Smooth muscle cell (in vitro differentiated cells): ENCODE measurements around the gene RFT1. TPM values are rescaled to one million over a fixed set of nuclear protein-coding genes. Genes with fewer than 3 reads are reported as not detected.

ENCODE experiments used
- DNase-seq: peaks from one replicate; lab custom pipeline; 2025; ENCODE audit not compliant: unreplicated experiment; lab: John Stamatoyannopoulos, UW
- H2AFZ ChIP-seq: fragments of 200-600 bp; sonication (generic); 2 replicates; pipeline ENCODE4 v1.6.0; 2016; ENCODE audit warnings: antibody characterized with exemption, low read depth, mild to moderate bottlenecking
- H3F3A ChIP-seq: fragments of 200-600 bp; sonication (generic); 2 replicates; pipeline ENCODE4 v1.6.0; 2017; ENCODE audit warnings: antibody characterized with exemption, low read depth
- H3K27ac ChIP-seq: fragments of 200-600 bp; sonication (generic); 2 replicates; pipeline ENCODE4 v1.5.1; 2016; ENCODE audit warnings: low read depth, mild to moderate bottlenecking
- H3K27me3 ChIP-seq: fragments of 200-600 bp; sonication (generic); 2 replicates; pipeline ENCODE4 v1.6.1; 2016; ENCODE audit warnings: low read depth, mild to moderate bottlenecking
- H3K36me3 ChIP-seq: fragments of 200-600 bp; sonication (generic); 2 replicates; pipeline ENCODE4 v1.5.1; 2016; ENCODE audit warnings: low read depth
- H3K4me1 ChIP-seq: fragments of 200-600 bp; sonication (generic); 2 replicates; pipeline ENCODE4 v1.5.1; 2016; ENCODE audit warnings: low read depth
- H3K4me2 ChIP-seq: fragments of 200-600 bp; sonication (generic); 2 replicates; pipeline ENCODE4 v1.6.0; 2016; ENCODE audit warnings: mild to moderate bottlenecking
- H3K4me3 ChIP-seq: fragments of 200-600 bp; sonication (generic); 2 replicates; pipeline ENCODE4 v1.5.1; 2016; ENCODE audit warnings: mild to moderate bottlenecking
- H3K79me2 ChIP-seq: fragments of 200-600 bp; sonication (generic); 2 replicates; pipeline ENCODE4 v1.6.0; 2016; ENCODE audit warnings: low read depth, mild to moderate bottlenecking
- H3K9ac ChIP-seq: fragments of 200-600 bp; sonication (generic); 2 replicates; pipeline ENCODE4 v1.6.0; 2016; ENCODE audit warnings: low read depth
- H3K9me3 ChIP-seq: fragments of 200-600 bp; sonication (generic); replicated peaks from 2 replicates; pipeline ENCODE4 v1.5.1; 2016; ENCODE audit warnings: low read depth
- H4K20me1 ChIP-seq: fragments of 200-600 bp; sonication (generic); 2 replicates; pipeline ENCODE4 v1.6.0; 2016; ENCODE audit warnings: low read depth
- WGBS: methylation state at CpG from one replicate; pipeline ENCODE4 v1.1.7; 2016; ENCODE audit warnings: low lambda C conversion rate; 5-methylcytosine and 5-hydroxymethylcytosine counted together
- polyA plus RNA-seq: library from polyadenylated mRNA; unstranded; fragments of >200 nt; fragmentation: Nextera tagmentation; extraction: Ambion mirVana; gene quantifications from 2 replicates; pipeline ENCODE4 v1.2.1, GENCODE V29; 2016
- total RNA-seq: library from RNA; depleted of rRNA; stranded (reverse); fragments of >200 nt; gene quantifications from 2 replicates; pipeline ENCODE4 v1.2.3, GENCODE V29; 2014
- TF ChIP-seq, protein P1 (sequence below): fragments of 200-600 bp; sonication (generic); IDR thresholded peaks from 2 replicates; pipeline ENCODE4 v1.5.1; 2017; ENCODE audit warnings: borderline replicate concordance, mild to moderate bottlenecking, antibody characterized with exemption; ENCODE audit not compliant: insufficient read depth, poor library complexity, severe bottlenecking

RFT1 gene
- total and polyA plus RNA-seq, 2 experiments from 2014 or later, result 13.3 to 25.7 TPM

DNA sequence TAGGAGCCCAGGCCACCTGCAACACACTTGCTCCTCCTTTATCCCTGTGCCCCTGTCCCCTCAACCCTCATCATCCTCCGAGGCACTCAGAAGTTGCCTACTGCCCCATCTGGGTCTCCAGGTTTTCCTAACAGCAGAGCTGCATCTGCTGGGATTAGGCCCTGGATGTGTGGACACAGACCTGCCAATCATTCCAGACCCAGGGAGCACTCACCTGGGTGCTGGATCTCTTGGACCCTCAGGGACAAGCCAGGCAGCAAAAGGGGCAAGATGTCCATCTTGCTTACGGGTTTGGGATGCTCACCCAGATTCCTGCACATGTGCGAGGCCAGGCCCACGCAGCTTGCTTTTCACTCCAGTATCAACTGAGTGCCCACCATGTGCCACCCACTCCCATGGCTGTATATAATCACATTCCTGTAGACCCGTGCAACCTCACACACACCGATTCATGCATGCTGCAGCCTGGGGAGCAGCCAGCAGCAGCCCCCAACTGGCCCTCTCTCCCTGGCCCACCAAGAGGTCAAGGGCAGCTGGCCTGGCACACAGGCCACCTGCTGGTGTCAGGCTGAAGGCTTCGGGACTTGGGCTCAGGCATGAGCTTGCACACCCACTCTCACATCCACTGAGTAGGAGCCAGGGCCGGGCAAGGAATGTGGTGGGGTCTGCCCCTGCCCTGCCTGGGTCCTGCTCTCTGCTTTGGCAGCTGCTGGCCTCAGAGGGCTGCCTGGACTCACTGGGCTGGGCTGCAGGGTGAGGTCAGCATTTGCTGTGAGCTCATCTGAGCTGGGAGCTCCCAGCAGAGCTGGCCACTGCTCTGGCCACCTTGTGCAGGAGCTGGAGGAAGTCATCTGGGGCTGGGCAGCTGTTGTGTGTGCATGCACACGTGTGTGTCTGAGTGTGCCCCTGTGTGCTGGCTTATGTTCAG, 45.6 kb upstream of the RFT1 start:
- H3F3A ChIP-seq, result no peaks in the 10 kb centered on the region
- no peak for DNase-seq
- H3K4me3 ChIP-seq, result no peak overlapping the region
- WGBS, result 91% methylated on average over 9 of the region's 9 CpGs
- H3K4me2 ChIP-seq, result no peak overlapping the region
- no peak overlapping the region for H2AFZ ChIP-seq
- no peak overlapping the region for H3K9ac ChIP-seq
- TF ChIP-seq, protein P1, sequence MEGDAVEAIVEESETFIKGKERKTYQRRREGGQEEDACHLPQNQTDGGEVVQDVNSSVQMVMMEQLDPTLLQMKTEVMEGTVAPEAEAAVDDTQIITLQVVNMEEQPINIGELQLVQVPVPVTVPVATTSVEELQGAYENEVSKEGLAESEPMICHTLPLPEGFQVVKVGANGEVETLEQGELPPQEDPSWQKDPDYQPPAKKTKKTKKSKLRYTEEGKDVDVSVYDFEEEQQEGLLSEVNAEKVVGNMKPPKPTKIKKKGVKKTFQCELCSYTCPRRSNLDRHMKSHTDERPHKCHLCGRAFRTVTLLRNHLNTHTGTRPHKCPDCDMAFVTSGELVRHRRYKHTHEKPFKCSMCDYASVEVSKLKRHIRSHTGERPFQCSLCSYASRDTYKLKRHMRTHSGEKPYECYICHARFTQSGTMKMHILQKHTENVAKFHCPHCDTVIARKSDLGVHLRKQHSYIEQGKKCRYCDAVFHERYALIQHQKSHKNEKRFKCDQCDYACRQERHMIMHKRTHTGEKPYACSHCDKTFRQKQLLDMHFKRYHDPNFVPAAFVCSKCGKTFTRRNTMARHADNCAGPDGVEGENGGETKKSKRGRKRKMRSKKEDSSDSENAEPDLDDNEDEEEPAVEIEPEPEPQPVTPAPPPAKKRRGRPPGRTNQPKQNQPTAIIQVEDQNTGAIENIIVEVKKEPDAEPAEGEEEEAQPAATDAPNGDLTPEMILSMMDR, result no peak
- H3K27me3 ChIP-seq, result no peaks in the 10 kb centered on the region
- no peaks in the 10 kb centered on the region for H3K36me3 ChIP-seq
- peaks cover 67% of the 10 kb centered on the region for H4K20me1 ChIP-seq
- H3K79me2 ChIP-seq, result no peaks in the 10 kb centered on the region
- H3K4me1 ChIP-seq, result no peaks in the 10 kb centered on the region
- no peak overlapping the region for H3K27ac ChIP-seq
- H3K9me3 ChIP-seq, result no peaks in the 10 kb centered on the region

DNA sequence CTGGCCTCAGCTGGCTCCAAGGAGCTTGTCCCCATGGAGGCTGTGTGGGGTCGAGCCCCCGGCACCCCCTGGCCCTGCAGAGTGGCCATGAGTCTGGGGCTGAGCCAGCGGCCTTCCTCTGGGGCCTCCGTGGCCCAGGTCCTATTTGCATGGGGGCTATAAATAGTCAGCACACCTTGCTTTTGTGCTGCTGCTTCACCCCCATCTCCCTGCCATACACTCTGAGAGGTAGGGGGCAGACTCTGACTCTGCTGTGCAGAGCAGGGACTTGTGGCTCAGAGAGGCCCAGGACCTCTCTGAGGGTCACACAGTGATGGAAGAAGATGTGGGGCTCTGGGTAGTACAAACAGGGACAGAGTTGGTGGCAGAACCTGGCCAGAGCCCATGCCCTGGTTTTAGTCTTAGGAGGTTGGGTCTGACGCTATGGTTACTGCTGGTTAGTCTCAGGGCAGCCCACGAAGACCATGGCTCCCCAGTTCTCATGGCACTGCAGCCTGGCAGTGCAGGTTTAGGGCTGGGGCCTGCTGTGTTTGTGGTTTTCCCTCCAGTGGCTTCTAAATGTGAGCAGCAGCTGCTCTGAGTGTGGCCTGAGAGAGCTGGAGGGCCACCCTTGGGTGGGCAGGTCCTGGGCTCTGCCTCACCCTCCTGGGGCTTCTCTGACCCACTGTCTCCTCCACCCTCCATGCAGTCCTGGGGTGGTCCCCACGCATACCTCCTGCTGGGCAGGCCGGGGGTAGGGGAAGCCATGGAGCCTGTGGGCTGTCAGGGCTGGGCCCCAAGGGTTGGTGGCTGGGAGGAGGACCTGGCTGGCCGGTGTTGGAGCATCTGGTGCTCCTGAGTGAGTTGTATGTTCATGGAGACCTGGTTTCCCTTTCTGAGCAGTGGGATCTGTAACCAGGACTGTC, 44.4 kb upstream of the RFT1 start:
- Histone ChIP-seq H3K27me3 (no peaks in the 10 kb centered on the region), H3K36me3 (no peaks in the 10 kb centered on the region), H3K4me3 (no peak overlapping the region), H3K9me3 (no peaks in the 10 kb centered on the region), H2AFZ (no peak overlapping the region), H3F3A (no peaks in the 10 kb centered on the region), H3K27ac (no peak overlapping the region), H3K9ac (no peak overlapping the region), H4K20me1 (peaks cover 79% of the 10 kb centered on the region), H3K4me1 (no peaks in the 10 kb centered on the region), H3K4me2 (no peak overlapping the region), H3K79me2 (no peaks in the 10 kb centered on the region)
- DNase-seq, result no peak
- 83% methylated on average over 9 of the region's 9 CpGs for WGBS
- TF ChIP-seq, protein P1, result no peak

DNA sequence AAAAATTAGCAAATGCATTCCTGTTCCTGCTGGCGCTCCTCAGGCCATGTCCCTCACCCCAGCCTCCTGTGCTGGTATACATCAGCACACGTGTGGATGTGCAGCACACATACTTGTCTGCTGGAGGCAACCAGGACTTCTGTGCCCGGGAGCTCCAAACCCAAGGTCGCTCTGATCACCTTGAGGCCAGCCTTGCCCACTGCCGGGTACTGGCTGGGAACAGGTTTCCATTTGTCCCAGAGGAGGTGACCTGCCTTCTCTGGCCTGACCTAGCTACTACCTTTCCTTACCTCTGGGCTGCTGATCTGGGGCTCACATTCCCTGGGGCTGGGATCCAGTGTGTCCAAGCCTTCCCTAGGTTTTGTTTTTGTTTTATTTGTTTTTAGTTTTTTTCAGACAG, 42.9 kb upstream of the RFT1 start:
- Histone ChIP-seq H3F3A (no peaks in the 10 kb centered on the region), H3K9me3 (no peaks in the 10 kb centered on the region), H3K27ac (no peak overlapping the region), H3K79me2 (no peaks in the 10 kb centered on the region), H3K36me3 (no peaks in the 10 kb centered on the region), H3K9ac (no peak overlapping the region), H4K20me1 (peaks cover 94% of the 10 kb centered on the region), H3K4me1 (no peaks in the 10 kb centered on the region), H3K4me3 (no peak overlapping the region), H3K27me3 (no peaks in the 10 kb centered on the region), H2AFZ (no peak overlapping the region), H3K4me2 (no peak overlapping the region)
- TF ChIP-seq, protein P1, result no peak
- 94% methylated on average over 5 of the region's 5 CpGs for WGBS
- DNase-seq, result no peak
